Measurements from ENCODE around the gene PAPOLA.

- TF ChIP-seq CTCF (IDR thresholded peaks at IDR 0.05) (no peak), POLR2A (IDR thresholded peaks at IDR 0.05) (no peak)
Measured at GRCh38 chr14:96585672-96586013, 83.5 kb downstream of the PAPOLA start.
